ENCODE data around the gene GLIPR2. TPM values are rescaled to one million over a fixed set of nuclear protein-coding genes. Genes with fewer than 3 reads are reported as not detected.

The GLIPR2 gene
- polyA plus RNA-seq, 1 experiment = 115 TPM

DNA sequence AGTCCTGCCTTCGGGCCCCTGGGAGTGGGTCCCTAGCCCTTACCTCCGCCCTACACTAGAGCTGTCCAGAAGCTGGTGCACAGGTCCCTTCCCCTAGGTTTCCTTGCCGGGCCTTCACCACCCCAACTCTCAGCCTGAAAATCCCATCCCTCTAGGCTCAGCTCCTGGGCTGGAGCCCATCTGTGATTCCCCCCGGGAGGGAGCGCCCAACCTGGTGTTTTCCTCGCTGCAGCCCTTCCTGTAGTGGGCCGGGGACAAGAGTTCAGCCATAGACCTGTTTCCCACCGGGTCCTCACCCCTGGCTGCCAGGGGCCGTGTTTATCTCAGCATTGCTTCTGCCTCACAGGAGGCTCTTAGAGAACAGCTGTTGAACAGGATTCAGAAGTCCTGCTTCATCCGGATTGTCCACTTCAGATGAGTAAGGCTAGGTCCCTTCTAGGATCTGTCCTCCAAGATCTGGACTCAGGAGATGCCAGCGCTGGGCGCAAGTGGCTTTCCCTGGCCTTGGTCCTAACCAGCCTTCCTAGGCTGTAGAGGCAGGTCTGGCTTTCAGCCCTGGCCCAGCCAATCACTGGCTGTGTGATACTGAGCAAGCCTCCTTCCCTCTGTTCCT is 965 bp downstream of the GLIPR2 start:
- ChIA-PET POLR2A (interaction anchor here (1.0 to 1.9 kb wide), 5 partner anchors 11 to 53 kb away, joined by 3 to 14 read pairs (median 3); partner anchors contain the start of gene CLTA), CTCF (interaction anchor here (1.0 to 1.2 kb wide), 4 partner anchors 29 to 192 kb away, joined by 3 to 5 read pairs (median 4); no protein-coding TSS in a partner anchor)
- no peak for DNase-seq (ENCODE audit: low read depth, low spot score)
- Histone ChIP-seq H3K27me3 (ENCODE audit: control insufficient read depth, insufficient read depth, low read length) (no peaks in the 10 kb centered on the region), H3K9me3 (ENCODE audit: control insufficient read depth, insufficient read depth, low read length) (no peaks in the 10 kb centered on the region; the same call in 1 of the 2 replicates), H3K4me3 (ENCODE audit: low read depth, low read length) (peak overlapping the region; percentile 76), H3K27ac (ENCODE audit: low read depth, low read length) (peak overlapping the region; percentile 39)
- TF ChIP-seq CTCF (IDR thresholded peaks at IDR 0.05; ENCODE audit: low read depth, low read length) = no peak

- Histone ChIP-seq H3K9me3 (ENCODE audit: control insufficient read depth, insufficient read depth, low read length) (no peaks in the 10 kb centered on the region; the same call in 1 of the 2 replicates), H3K4me3 (ENCODE audit: low read depth, low read length) (no peak overlapping the region), H3K27me3 (ENCODE audit: control insufficient read depth, insufficient read depth, low read length) (no peaks in the 10 kb centered on the region), H3K27ac (ENCODE audit: low read depth, low read length) (no peak overlapping the region)
- ChIA-PET CTCF (no interaction called here), POLR2A (interaction anchor here (1.5 kb wide), 1 partner anchor 52 kb away, joined by 4 read pairs; the partner anchor contains the start of gene CLTA)
- no peak for TF ChIP-seq CTCF (IDR thresholded peaks at IDR 0.05; ENCODE audit: low read depth, low read length)
- no peak for DNase-seq (ENCODE audit: low read depth, low spot score)
Observed at GRCh38 chr9:36138496-36138895, 2.0 kb downstream of the GLIPR2 start.

GRCh38 chr9:36138901-36139300 is 2.4 kb downstream of the GLIPR2 start:
- no peak overlapping the region for H3K27ac ChIP-seq (ENCODE audit: low read depth, low read length)
- POLR2A ChIA-PET = interaction anchor here (1.5 kb wide), 1 partner anchor 52 kb away, joined by 4 read pairs; the partner anchor contains the start of gene CLTA
- no peaks in the 10 kb centered on the region; the same call in 1 of the 2 replicates for H3K9me3 ChIP-seq (ENCODE audit: control insufficient read depth, insufficient read depth, low read length)
- no peak overlapping the region for H3K4me3 ChIP-seq (ENCODE audit: low read depth, low read length)
- DNase-seq (ENCODE audit: low read depth, low spot score) = no peak
- H3K27me3 ChIP-seq (ENCODE audit: control insufficient read depth, insufficient read depth, low read length) = no peaks in the 10 kb centered on the region
- CTCF ChIA-PET = interaction anchor here (1.4 kb wide), 1 partner anchor 131 kb away, joined by 7 read pairs; no protein-coding TSS in a partner anchor
- TF ChIP-seq CTCF (IDR thresholded peaks at IDR 0.05; ENCODE audit: low read depth, low read length) = no peak

DNA sequence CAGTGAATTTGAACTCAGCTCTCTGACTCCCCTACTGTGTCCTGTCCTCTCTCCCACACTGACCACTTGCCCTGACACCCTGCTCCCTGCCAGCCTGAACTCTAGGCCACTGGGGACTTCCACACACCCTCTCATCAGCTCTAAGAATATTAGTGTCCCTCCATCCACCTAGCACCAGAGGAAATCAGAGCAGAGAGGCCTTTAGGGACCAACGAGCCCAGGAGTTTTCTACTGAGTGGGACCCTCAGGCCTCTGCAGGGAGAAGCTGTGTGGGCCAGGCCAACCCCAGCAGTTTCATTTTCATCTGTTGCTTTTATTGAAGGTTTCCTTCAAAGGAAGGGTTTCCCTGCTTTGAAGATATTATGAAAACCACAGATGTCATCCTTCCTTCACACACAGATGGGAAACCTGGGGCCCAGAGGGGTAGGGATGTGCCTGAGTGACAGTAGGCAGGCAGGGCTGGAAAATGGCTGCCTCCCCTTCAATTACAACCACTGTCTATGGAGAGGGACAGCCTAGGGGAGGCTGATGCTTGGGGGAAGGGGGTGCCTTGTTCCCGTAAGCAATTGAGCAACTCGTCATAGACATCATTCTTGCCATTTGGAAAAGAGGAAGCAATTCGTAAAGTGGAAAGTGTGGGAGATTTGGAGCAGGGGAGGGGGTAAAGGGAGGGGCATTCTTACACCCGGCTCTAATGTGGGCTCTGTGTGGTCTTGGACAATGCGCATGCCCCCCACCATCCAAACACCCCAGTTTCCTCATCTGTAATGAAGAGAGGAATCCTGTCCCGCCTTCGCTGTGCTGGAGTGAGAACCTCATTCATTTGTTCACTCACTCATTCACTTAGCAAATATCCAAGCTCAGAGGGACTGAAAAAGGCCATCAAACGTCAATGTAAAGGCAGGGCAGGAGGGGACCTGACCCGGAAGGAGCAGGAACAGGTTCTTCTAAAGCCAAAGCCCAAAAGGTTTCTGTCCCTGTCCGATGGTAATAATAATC is 3.9 kb downstream of the GLIPR2 start:
- no peak overlapping the region for H3K4me3 ChIP-seq (ENCODE audit: low read depth, low read length)
- no peaks in the 10 kb centered on the region for H3K27me3 ChIP-seq (ENCODE audit: control insufficient read depth, insufficient read depth, low read length)
- ChIA-PET CTCF (interaction anchor here (0.6 to 1.4 kb wide), 3 partner anchors 37 to 189 kb away, joined by 3 to 7 read pairs (median 3); no protein-coding TSS in a partner anchor), POLR2A (interaction anchor here (1.1 to 2.1 kb wide), 2 partner anchors 8 to 26 kb away, joined by 3 to 5 read pairs; no protein-coding TSS in a partner anchor)
- H3K9me3 ChIP-seq (ENCODE audit: control insufficient read depth, insufficient read depth, low read length) = no peaks in the 10 kb centered on the region; the same call in none of the 2 replicates
- DNase-seq (ENCODE audit: low read depth, low spot score) = no peak
- H3K27ac ChIP-seq (ENCODE audit: low read depth, low read length) = no peak overlapping the region
- no peak for TF ChIP-seq CTCF (IDR thresholded peaks at IDR 0.05; ENCODE audit: low read depth, low read length)

Measured in AG04450 (cell line).